Neuronal stem cell (in vitro differentiated cells): Measurements from ENCODE around the gene AIM2.
"Not testable (repeated sequence)": the region's sequence is repeated elsewhere in the genome, so short reads cannot be mapped to it uniquely, and the experiment has no call there.

Experiments used
- DNase-seq: peaks from one replicate; pipeline ENCODE4 v3.0.0-alpha.2; 2013; ENCODE audit warnings: low spot score
- H2AFZ ChIP-seq: one replicate; pipeline ENCODE4 v1.6.1; 2013; ENCODE audit warnings: mild to moderate bottlenecking, low read length, inconsistent platforms
- H2AK5ac ChIP-seq: 2 replicates; pipeline ENCODE4 v1.6.1; 2013; ENCODE audit warnings: low read depth, mild to moderate bottlenecking, inconsistent platforms, low read length, moderate library complexity, mixed read lengths
- H2BK120ac ChIP-seq: 2 replicates; pipeline ENCODE4 v1.6.1; 2013; ENCODE audit warnings: low read depth, mild to moderate bottlenecking, inconsistent platforms, low read length, moderate library complexity, mixed read lengths
- H2BK12ac ChIP-seq: one replicate; pipeline ENCODE4 v1.6.1; 2013; ENCODE audit warnings: low read length, inconsistent platforms
- H2BK15ac ChIP-seq: 2 replicates; pipeline ENCODE4 v1.6.1; 2013; ENCODE audit warnings: mild to moderate bottlenecking, low read length, inconsistent platforms, mixed read lengths
- H2BK5ac ChIP-seq: one replicate; pipeline ENCODE4 v1.6.1; 2013; ENCODE audit warnings: inconsistent platforms, mild to moderate bottlenecking, low read length, moderate library complexity
- H3K14ac ChIP-seq: one replicate; pipeline ENCODE4 v1.6.1; 2013; ENCODE audit warnings: low read length, inconsistent platforms
- H3K18ac ChIP-seq: 2 replicates; pipeline ENCODE4 v1.6.1; 2013; ENCODE audit warnings: low read length, inconsistent platforms
- H3K23ac ChIP-seq: 2 replicates; pipeline ENCODE4 v1.6.1; 2013; ENCODE audit warnings: low read depth, mild to moderate bottlenecking, mixed read lengths, low read length, inconsistent platforms; ENCODE audit not compliant: poor library complexity
- H3K27ac ChIP-seq: replicated peaks from 3 replicates; pipeline ENCODE4 v1.5.1; 2013; ENCODE audit warnings: low read length, inconsistent platforms
- H3K27me3 ChIP-seq, 3 experiments: 2 replicates each; pipeline ENCODE4 v1.6.1; 2013; ENCODE audit warnings: low read length in 3 of 3, mild to moderate bottlenecking in 2 of 3, inconsistent platforms in 1 of 3, low read depth in 1 of 3, mixed read lengths in 1 of 3, moderate library complexity in 1 of 3; ENCODE audit not compliant: control insufficient read depth in 3 of 3, insufficient read depth in 3 of 3
- H3K36me3 ChIP-seq, 2 donors: replicated peaks in 1 of 2; 2 replicates each; pipeline ENCODE4 v1.6.1; 2013; ENCODE audit warnings: low read length in 2 of 2; ENCODE audit not compliant: control insufficient read depth in 2 of 2, insufficient read depth in 2 of 2
- H3K4ac ChIP-seq: 2 replicates; pipeline ENCODE4 v1.6.1; 2013; ENCODE audit warnings: inconsistent platforms, mild to moderate bottlenecking, low read length, moderate library complexity
- H3K4me1 ChIP-seq, 2 donors: 1 replicate in 1 of 2; 2 replicates in 1 of 2; pipeline ENCODE4 v1.6.1; 2013; ENCODE audit warnings: low read length in 2 of 2, low read depth in 1 of 2; ENCODE audit not compliant: control insufficient read depth in 2 of 2, insufficient read depth in 1 of 2
- H3K4me2 ChIP-seq: one replicate; pipeline ENCODE4 v1.6.1; 2013; ENCODE audit warnings: mild to moderate bottlenecking, low read length, inconsistent platforms; ENCODE audit not compliant: insufficient read depth, poor library complexity, severe bottlenecking
- H3K4me3 ChIP-seq, 2 donors: 2 replicates each; pipeline ENCODE4 v1.5.1; 2013; ENCODE audit warnings: low read length in 2 of 2, mild to moderate bottlenecking in 2 of 2, inconsistent platforms in 1 of 2, moderate library complexity in 1 of 2
- H3K79me1 ChIP-seq: one replicate; pipeline ENCODE4 v1.6.1; 2013; ENCODE audit warnings: low read depth, mild to moderate bottlenecking, inconsistent platforms, low read length, moderate library complexity
- H3K9ac ChIP-seq: one replicate; pipeline ENCODE4 v1.6.1; 2013; ENCODE audit warnings: mild to moderate bottlenecking, low read depth, low read length, inconsistent platforms; ENCODE audit not compliant: poor library complexity
- H3K9me3 ChIP-seq, 2 donors: replicated peaks in 1 of 2; 2 replicates each; pipeline versions ENCODE3 to v1.6.1; 2013; ENCODE audit warnings: low read length in 2 of 2, mild to moderate bottlenecking in 2 of 2, inconsistent platforms in 1 of 2, low read depth in 1 of 2, mixed read lengths in 1 of 2, moderate library complexity in 1 of 2; ENCODE audit not compliant: control insufficient read depth in 2 of 2, insufficient read depth in 1 of 2
- H4K8ac ChIP-seq: one replicate; pipeline ENCODE4 v1.6.1; 2013; ENCODE audit warnings: low read depth, mild to moderate bottlenecking, inconsistent platforms, low read length, moderate library complexity
- H4K91ac ChIP-seq: one replicate; pipeline ENCODE4 v1.6.1; 2013; ENCODE audit warnings: low read length, low read depth, mild to moderate bottlenecking, inconsistent platforms; ENCODE audit not compliant: poor library complexity
- WGBS, 2 donors: extraction: QIAGEN DNeasy Blood & Tissue Kit; methylation state at CpG; one replicate each; pipeline ENCODE4 v1.1.7; 2013; ENCODE audit warnings: missing lambda C conversion rate in 2 of 2, mixed read lengths in 1 of 2; ENCODE audit not compliant: insufficient read length in 2 of 2, insufficient replicate concordance in 1 of 2; ENCODE audit errors: extremely low coverage in 2 of 2; 5-methylcytosine and 5-hydroxymethylcytosine counted together

Gene AIM2

GRCh38 chr1:159030311-159030710 is 46.3 kb downstream of the AIM2 start:
- Histone ChIP-seq H3K4me3 (no peak overlapping the region), H3K4me2 (no peak overlapping the region), H3K79me1 (no peaks in the 10 kb centered on the region), H3K27me3 (no peaks in the 10 kb centered on the region), H2BK5ac (no peak overlapping the region), H3K4me1 (peaks cover 0 to 2% of the 10 kb centered on the region in 2 donors), H2AK5ac (no peak overlapping the region), H3K14ac (no peak overlapping the region), H3K9ac (no peak overlapping the region), H2BK15ac (no peak overlapping the region), H2BK12ac (no peak overlapping the region), H2BK120ac (no peak overlapping the region), H3K9me3 (peaks cover 3 to 6% of the 10 kb centered on the region in 2 donors), H3K18ac (no peak overlapping the region), H3K23ac (no peak overlapping the region), H3K4ac (no peak overlapping the region), H2AFZ (no peak overlapping the region), H4K8ac (no peak overlapping the region), H3K36me3 (peaks cover 0 to 8% of the 10 kb centered on the region in 2 donors), H3K27ac (no peak overlapping the region), H4K91ac (no peak overlapping the region)
- no CpG with 5 or more reads among the region's 1 CpG for WGBS, 2 donors
- DNase-seq: no peak

- not testable (repeated sequence) for H3K9ac ChIP-seq, H3K23ac ChIP-seq, H4K91ac ChIP-seq, H3K9me3 ChIP-seq, H2BK120ac ChIP-seq, H3K4me1 ChIP-seq, H2BK5ac ChIP-seq, H3K4me3 ChIP-seq, H3K4ac ChIP-seq, H3K27ac ChIP-seq, H3K4me2 ChIP-seq, H4K8ac ChIP-seq, H3K27me3 ChIP-seq, H2AK5ac ChIP-seq, H3K36me3 ChIP-seq, H3K79me1 ChIP-seq, H2BK15ac ChIP-seq, DNase-seq, H2AFZ ChIP-seq, H3K14ac ChIP-seq, H3K18ac ChIP-seq, H2BK12ac ChIP-seq
- no CpG with 5 or more reads among the region's 2 CpGs for WGBS, 2 donors
Measured at GRCh38 chr1:159026841-159027240, 49.7 kb downstream of the AIM2 start.

GRCh38 chr1:159025043-159025442 is 51.5 kb downstream of the AIM2 start:
- no peak overlapping the region for H3K27ac ChIP-seq
- no peak overlapping the region for H3K9ac ChIP-seq
- H4K91ac ChIP-seq: no peak overlapping the region
- H3K4me2 ChIP-seq: no peak overlapping the region
- H2BK12ac ChIP-seq: no peak overlapping the region
- no peaks in the 10 kb centered on the region for H3K36me3 ChIP-seq
- no peaks in the 10 kb centered on the region for H3K79me1 ChIP-seq
- H3K9me3 ChIP-seq: peaks cover 0 to under 1% of the 10 kb centered on the region in 2 donors
- H2AK5ac ChIP-seq: no peak overlapping the region
- no peak overlapping the region for H4K8ac ChIP-seq
- H3K14ac ChIP-seq: no peak overlapping the region
- no peak overlapping the region for H2BK5ac ChIP-seq
- H3K4ac ChIP-seq: no peak overlapping the region
- H3K18ac ChIP-seq: no peak overlapping the region
- H3K27me3 ChIP-seq: no peaks in the 10 kb centered on the region
- no peak overlapping the region for H2BK15ac ChIP-seq
- H2AFZ ChIP-seq: no peak overlapping the region
- DNase-seq: no peak
- no CpG with 5 or more reads among the region's 7 CpGs for WGBS, 2 donors
- no peak overlapping the region for H2BK120ac ChIP-seq
- no peak overlapping the region for H3K23ac ChIP-seq
- H3K4me3 ChIP-seq: no peak overlapping the region
- H3K4me1 ChIP-seq: no peaks in the 10 kb centered on the region

- Histone ChIP-seq H3K27me3 (no peaks in the 10 kb centered on the region), H3K4me3 (no peak overlapping the region), H2AK5ac (no peak overlapping the region), H3K18ac (no peak overlapping the region), H3K4me2 (no peak overlapping the region), H3K9me3 (no peaks in the 10 kb centered on the region), H4K91ac (no peak overlapping the region), H2BK120ac (no peak overlapping the region), H2AFZ (no peak overlapping the region), H3K14ac (no peak overlapping the region), H3K4me1 (no peaks in the 10 kb centered on the region), H4K8ac (no peak overlapping the region), H3K4ac (no peak overlapping the region), H3K27ac (no peak overlapping the region), H2BK12ac (no peak overlapping the region), H2BK15ac (no peak overlapping the region), H3K9ac (no peak overlapping the region), H3K36me3 (peaks cover 0 to 3% of the 10 kb centered on the region in 2 donors), H3K23ac (no peak overlapping the region), H3K79me1 (no peaks in the 10 kb centered on the region), H2BK5ac (no peak overlapping the region)
- WGBS, 2 donors: no CpG with 5 or more reads among the region's 10 CpGs
- no peak for DNase-seq
Measured at GRCh38 chr1:159023723-159024122, 52.8 kb downstream of the AIM2 start.
